ES-I3 (cell line): ENCODE measurements around the gene GAA.

Experiments
- H3K36me3 ChIP-seq: 2 replicates; pipeline ENCODE4 v1.6.1; 2013; ENCODE audit warnings: mild to moderate bottlenecking, low read length, control low read depth, moderate library complexity; ENCODE audit not compliant: insufficient read depth
- H3K4me1 ChIP-seq: 2 replicates; pipeline ENCODE4 v1.6.1; 2013; ENCODE audit warnings: mild to moderate bottlenecking, control low read depth, low read length; ENCODE audit not compliant: insufficient read depth
- H3K9ac ChIP-seq: 2 replicates; pipeline ENCODE4 v1.6.1; 2013; ENCODE audit warnings: low read depth, mild to moderate bottlenecking, low read length, moderate library complexity
- H3K9me3 ChIP-seq: 2 replicates; pipeline ENCODE4 v1.6.1; 2013; ENCODE audit warnings: mild to moderate bottlenecking, low read length, moderate library complexity; ENCODE audit not compliant: control insufficient read depth, insufficient read depth

Gene GAA

GRCh38 chr17:80101011-80101945, at the start of gene GAA:
Gene GAA (plus strand): TSS chr17:80101581. CDS start chr17:80104587, 3,006 bp downstream.
- peak within 1 kb of the TSS; percentile 72 for H3K9ac ChIP-seq
- peaks cover 5% of the 10 kb centered on the region for H3K4me1 ChIP-seq
- no peaks in the 10 kb centered on the region for H3K9me3 ChIP-seq
- H3K36me3 ChIP-seq, result no peaks in the 10 kb centered on the region

- peaks cover 8% of the 10 kb centered on the region for H3K4me1 ChIP-seq
- H3K36me3 ChIP-seq, result no peaks in the 10 kb centered on the region
- no peak overlapping the region for H3K9ac ChIP-seq
- no peaks in the 10 kb centered on the region for H3K9me3 ChIP-seq
Measured at GRCh38 chr17:80051681-80052080, 49.7 kb upstream of the GAA start.

- no peak overlapping the region for H3K9ac ChIP-seq
- H3K9me3 ChIP-seq, result no peaks in the 10 kb centered on the region
- no peaks in the 10 kb centered on the region for H3K36me3 ChIP-seq
- H3K4me1 ChIP-seq, result peaks cover 8% of the 10 kb centered on the region
Measured at GRCh38 chr17:80053102-80053501, 48.3 kb upstream of the GAA start.

- Histone ChIP-seq H3K4me1 (peaks cover 8% of the 10 kb centered on the region), H3K36me3 (no peaks in the 10 kb centered on the region), H3K9ac (no peak overlapping the region), H3K9me3 (no peaks in the 10 kb centered on the region)
Measured at GRCh38 chr17:80055597-80055996, 45.8 kb upstream of the GAA start.

- H3K4me1 ChIP-seq, result peaks cover 8% of the 10 kb centered on the region
- H3K36me3 ChIP-seq, result no peaks in the 10 kb centered on the region
- no peak overlapping the region for H3K9ac ChIP-seq
- H3K9me3 ChIP-seq, result no peaks in the 10 kb centered on the region
Measured at GRCh38 chr17:80058311-80058955, 42.9 kb upstream of the GAA start.

- Histone ChIP-seq H3K4me1 (peaks cover 11% of the 10 kb centered on the region), H3K36me3 (no peaks in the 10 kb centered on the region), H3K9me3 (no peaks in the 10 kb centered on the region), H3K9ac (no peak overlapping the region)
Measured at GRCh38 chr17:80060644-80061043, 40.7 kb upstream of the GAA start.

- no peak overlapping the region for H3K9ac ChIP-seq
- H3K4me1 ChIP-seq, result peaks cover 15% of the 10 kb centered on the region; the same call in 1 of the 2 replicates
- no peaks in the 10 kb centered on the region for H3K36me3 ChIP-seq
- H3K9me3 ChIP-seq, result no peaks in the 10 kb centered on the region
Measured at GRCh38 chr17:80061421-80061820, 40.0 kb upstream of the GAA start.

- H3K36me3 ChIP-seq, result no peaks in the 10 kb centered on the region
Measured at GRCh38 chr17:80063830-80064585, 37.4 kb upstream of the GAA start.

GRCh38 chr17:80064696-80065095, 36.7 kb upstream of the GAA start:
- H3K9ac ChIP-seq, result no peak overlapping the region
- no peaks in the 10 kb centered on the region for H3K36me3 ChIP-seq
- no peaks in the 10 kb centered on the region for H3K9me3 ChIP-seq
- H3K4me1 ChIP-seq, result peaks cover 15% of the 10 kb centered on the region; the same call in 1 of the 2 replicates

More at GRCh38 chr17:80063830-80064585, 37.4 kb upstream of the GAA start:
- H3K9ac ChIP-seq, result no peak overlapping the region
- H3K4me1 ChIP-seq, result peaks cover 15% of the 10 kb centered on the region; the same call in 1 of the 2 replicates
- H3K9me3 ChIP-seq, result no peaks in the 10 kb centered on the region

- H3K4me1 ChIP-seq, result peaks cover 15% of the 10 kb centered on the region; the same call in 1 of the 2 replicates
Measured at GRCh38 chr17:80065478-80066170, 35.8 kb upstream of the GAA start.

GRCh38 chr17:80067393-80067986, 33.9 kb upstream of the GAA start:
- H3K9ac ChIP-seq, result no peak overlapping the region
- H3K9me3 ChIP-seq, result no peaks in the 10 kb centered on the region
- H3K36me3 ChIP-seq, result no peaks in the 10 kb centered on the region
- H3K4me1 ChIP-seq, result peaks cover 15% of the 10 kb centered on the region; the same call in 1 of the 2 replicates

More at GRCh38 chr17:80065478-80066170, 35.8 kb upstream of the GAA start:
- Histone ChIP-seq H3K36me3 (no peaks in the 10 kb centered on the region), H3K9ac (no peak overlapping the region), H3K9me3 (no peaks in the 10 kb centered on the region)

- no peaks in the 10 kb centered on the region for H3K9me3 ChIP-seq
- H3K36me3 ChIP-seq, result no peaks in the 10 kb centered on the region
- H3K9ac ChIP-seq, result no peak overlapping the region
- H3K4me1 ChIP-seq, result peaks cover 15% of the 10 kb centered on the region; the same call in 1 of the 2 replicates
Measured at GRCh38 chr17:80068301-80069222, 32.8 kb upstream of the GAA start.
